ENCODE measurements around the gene NTM.

The NTM gene

GRCh38 chr11:131763193-131763890 is 392.9 kb downstream of the NTM start:
- no peak for TF ChIP-seq CTCF (IDR thresholded peaks at IDR 0.05; ENCODE audit: low read depth, low read length)
- TF ChIP-seq EZH2phosphoT487 (IDR thresholded peaks at IDR 0.05; ENCODE audit: low read depth) = no peak
- no peaks in the 10 kb centered on the region for H3K36me3 ChIP-seq (replicated peaks; ENCODE audit: low read depth, low read length)
- no peak overlapping the region for H2AFZ ChIP-seq (ENCODE audit: low read depth, low read length)

DNA sequence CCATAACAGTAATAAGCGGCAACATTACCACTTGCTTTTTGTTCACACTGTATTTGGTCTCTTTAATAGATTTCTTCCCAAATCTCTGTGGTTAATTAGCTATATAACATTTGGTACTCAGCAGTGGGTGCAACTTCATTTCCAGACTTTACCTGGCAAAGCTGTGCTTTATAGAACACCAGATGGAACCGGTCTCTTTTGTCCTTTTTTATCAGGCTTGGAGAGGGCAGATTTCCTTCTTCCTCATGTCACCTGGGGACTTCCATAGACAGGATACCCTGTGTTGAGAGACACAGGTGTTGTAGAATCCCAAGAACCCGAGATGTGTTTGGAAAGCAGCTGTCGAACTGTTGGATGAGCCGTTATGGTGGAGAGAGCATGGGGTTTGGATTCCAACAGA is 393.7 kb downstream of the NTM start:
- no peaks in the 10 kb centered on the region for H3K79me2 ChIP-seq (ENCODE audit: low read length)
- no peaks in the 10 kb centered on the region for H3K27me3 ChIP-seq (ENCODE audit: low read depth, low read length)
- no peak for TF ChIP-seq EZH2phosphoT487 (IDR thresholded peaks at IDR 0.05; ENCODE audit: low read depth)
- TF ChIP-seq CTCF (IDR thresholded peaks at IDR 0.05; ENCODE audit: low read depth, low read length) = no peak
- H3K27ac ChIP-seq (ENCODE audit: low read length) = no peak overlapping the region
- H3K36me3 ChIP-seq (replicated peaks; ENCODE audit: low read depth, low read length) = no peaks in the 10 kb centered on the region
- H3K9ac ChIP-seq (ENCODE audit: low read length) = no peak overlapping the region
- H3K4me1 ChIP-seq (ENCODE audit: low read length) = no peaks in the 10 kb centered on the region
- H3K4me3 ChIP-seq (ENCODE audit: low read length) = no peak overlapping the region
- no peaks in the 10 kb centered on the region for H4K20me1 ChIP-seq (ENCODE audit: insufficient read depth, low read length)
- no peak overlapping the region for H3K4me2 ChIP-seq (ENCODE audit: low read length)
- no peak overlapping the region for H2AFZ ChIP-seq (ENCODE audit: low read depth, low read length)
- no peaks in the 10 kb centered on the region for H3K9me3 ChIP-seq (ENCODE audit: insufficient read depth, low read length)

More at GRCh38 chr11:131763193-131763890, 392.9 kb downstream of the NTM start:
- Histone ChIP-seq H3K79me2 (ENCODE audit: low read length) (no peaks in the 10 kb centered on the region), H3K4me2 (ENCODE audit: low read length) (no peak overlapping the region), H3K4me3 (ENCODE audit: low read length) (no peak overlapping the region), H4K20me1 (ENCODE audit: insufficient read depth, low read length) (no peaks in the 10 kb centered on the region), H3K4me1 (ENCODE audit: low read length) (no peaks in the 10 kb centered on the region), H3K27ac (ENCODE audit: low read length) (no peak overlapping the region), H3K9ac (ENCODE audit: low read length) (no peak overlapping the region), H3K27me3 (ENCODE audit: low read depth, low read length) (no peaks in the 10 kb centered on the region), H3K9me3 (ENCODE audit: insufficient read depth, low read length) (no peaks in the 10 kb centered on the region)

DNA sequence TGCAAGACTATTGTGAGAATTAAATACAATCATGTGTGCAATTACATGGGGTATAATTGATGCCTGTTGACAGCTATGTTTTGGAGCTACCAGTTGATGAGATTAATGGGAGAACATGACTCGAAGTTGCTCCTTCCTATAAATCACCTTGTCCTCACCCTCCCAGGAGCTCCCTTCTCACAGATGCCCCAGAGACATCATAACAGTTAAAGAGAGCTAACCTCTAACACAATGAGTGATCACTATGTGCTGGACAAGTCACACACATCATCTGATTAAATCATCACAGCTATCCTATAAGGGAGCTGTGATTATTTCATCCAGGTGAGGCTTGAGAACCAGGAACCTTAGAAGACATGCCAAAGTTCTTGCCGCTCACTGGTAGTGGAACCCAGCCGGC is 394.2 kb downstream of the NTM start:
- H4K20me1 ChIP-seq (ENCODE audit: insufficient read depth, low read length) = no peaks in the 10 kb centered on the region
- TF ChIP-seq EZH2phosphoT487 (IDR thresholded peaks at IDR 0.05; ENCODE audit: low read depth) = no peak
- TF ChIP-seq CTCF (IDR thresholded peaks at IDR 0.05; ENCODE audit: low read depth, low read length) = no peak

DNA sequence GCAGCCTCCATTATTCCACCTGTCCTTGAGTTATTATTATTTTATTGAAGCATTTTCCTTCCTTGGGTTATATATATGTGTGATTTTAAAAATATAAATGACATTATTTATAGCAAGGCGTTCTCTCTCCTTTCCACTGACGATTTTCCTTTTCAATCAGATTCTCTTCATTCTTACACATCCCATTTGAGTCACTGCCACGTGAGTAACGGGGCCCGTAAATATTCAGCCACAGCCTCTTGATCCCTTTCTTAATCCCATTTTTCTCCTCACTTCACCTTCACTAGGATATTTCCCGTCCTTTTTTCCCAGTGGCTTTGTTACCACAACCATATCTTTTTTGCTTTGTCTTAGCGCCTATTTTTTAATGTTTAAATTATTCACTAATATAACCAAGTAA is 396.2 kb downstream of the NTM start:
- no peaks in the 10 kb centered on the region for H3K4me1 ChIP-seq (ENCODE audit: low read length)
- H3K9ac ChIP-seq (ENCODE audit: low read length) = no peak overlapping the region
- H3K9me3 ChIP-seq (ENCODE audit: insufficient read depth, low read length) = no peaks in the 10 kb centered on the region
- H3K27me3 ChIP-seq (ENCODE audit: low read depth, low read length) = peaks cover 6% of the 10 kb centered on the region; the same call in 1 of the 2 replicates
- TF ChIP-seq EZH2phosphoT487 (IDR thresholded peaks at IDR 0.05; ENCODE audit: low read depth) = no peak
- no peak for TF ChIP-seq CTCF (IDR thresholded peaks at IDR 0.05; ENCODE audit: low read depth, low read length)
- no peak overlapping the region for H3K4me2 ChIP-seq (ENCODE audit: low read length)
- H3K36me3 ChIP-seq (replicated peaks; ENCODE audit: low read depth, low read length) = no peaks in the 10 kb centered on the region
- no peak overlapping the region for H2AFZ ChIP-seq (ENCODE audit: low read depth, low read length)
- H4K20me1 ChIP-seq (ENCODE audit: insufficient read depth, low read length) = no peaks in the 10 kb centered on the region
- no peak overlapping the region for H3K4me3 ChIP-seq (ENCODE audit: low read length)
- H3K27ac ChIP-seq (ENCODE audit: low read length) = no peak overlapping the region
- H3K79me2 ChIP-seq (ENCODE audit: low read length) = no peaks in the 10 kb centered on the region

More for the DNA sequence above, 394.2 kb downstream of the NTM start:
- no peaks in the 10 kb centered on the region for H3K36me3 ChIP-seq (replicated peaks; ENCODE audit: low read depth, low read length)
- H3K9me3 ChIP-seq (ENCODE audit: insufficient read depth, low read length) = no peaks in the 10 kb centered on the region
- H3K9ac ChIP-seq (ENCODE audit: low read length) = no peak overlapping the region
- H3K4me1 ChIP-seq (ENCODE audit: low read length) = no peaks in the 10 kb centered on the region
- H3K27me3 ChIP-seq (ENCODE audit: low read depth, low read length) = no peaks in the 10 kb centered on the region
- no peak overlapping the region for H3K4me2 ChIP-seq (ENCODE audit: low read length)
- no peak overlapping the region for H2AFZ ChIP-seq (ENCODE audit: low read depth, low read length)
- no peaks in the 10 kb centered on the region for H3K79me2 ChIP-seq (ENCODE audit: low read length)
- H3K27ac ChIP-seq (ENCODE audit: low read length) = no peak overlapping the region
- no peak overlapping the region for H3K4me3 ChIP-seq (ENCODE audit: low read length)

Data from OCI-LY3 (cell line).